ENCODE results near the gene EFCAB11. TPM values are rescaled to one million over a fixed set of nuclear protein-coding genes. Genes with fewer than 3 reads are reported as not detected.

EFCAB11 gene
- polyA plus RNA-seq, 10 donors, result 5.6 to 9.1 (median 7.7) TPM

DNA sequence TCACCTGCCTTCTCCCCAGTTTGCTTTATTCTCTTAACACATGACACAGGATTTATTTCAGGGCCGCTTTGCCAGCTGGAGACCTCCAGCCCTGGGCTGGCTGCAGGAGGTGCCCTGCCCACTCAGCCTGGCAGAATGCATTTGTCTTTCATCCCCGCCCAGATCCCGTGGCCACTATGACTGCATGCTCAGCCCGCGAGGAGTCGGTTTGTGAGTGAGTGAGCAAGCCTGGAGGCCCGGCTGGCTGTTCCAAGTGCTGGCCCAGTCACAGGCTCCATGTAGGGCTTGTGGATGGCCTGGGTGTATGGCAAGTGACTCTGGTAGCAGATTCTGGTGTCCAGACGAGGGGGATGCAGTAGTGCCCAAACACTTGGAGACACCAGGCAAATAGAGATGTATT is 3.3 kb upstream of the EFCAB11 start:
- no peak for DNase-seq

DNA sequence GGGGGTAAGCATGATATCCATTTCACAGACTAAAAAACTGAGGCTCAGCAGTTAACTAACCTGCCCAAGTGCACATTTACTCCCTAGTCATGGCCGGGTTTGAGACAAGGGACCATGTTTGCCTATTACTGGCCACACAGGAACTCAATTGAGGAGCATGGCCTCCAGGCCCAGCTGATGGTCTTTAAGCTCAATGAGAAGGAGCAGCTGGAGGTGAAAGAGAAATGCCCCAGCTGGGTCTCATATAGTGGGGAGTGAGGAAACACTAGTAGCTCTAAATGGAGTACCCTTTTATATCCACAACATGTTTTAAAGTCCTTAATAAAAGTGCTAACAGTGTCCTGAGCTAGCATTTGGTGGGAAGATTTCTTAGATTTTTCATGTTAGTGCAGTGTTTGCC is 2.8 kb upstream of the EFCAB11 start:
- DNase-seq, result peak in 1 of 3 donors; percentile 7

DNA sequence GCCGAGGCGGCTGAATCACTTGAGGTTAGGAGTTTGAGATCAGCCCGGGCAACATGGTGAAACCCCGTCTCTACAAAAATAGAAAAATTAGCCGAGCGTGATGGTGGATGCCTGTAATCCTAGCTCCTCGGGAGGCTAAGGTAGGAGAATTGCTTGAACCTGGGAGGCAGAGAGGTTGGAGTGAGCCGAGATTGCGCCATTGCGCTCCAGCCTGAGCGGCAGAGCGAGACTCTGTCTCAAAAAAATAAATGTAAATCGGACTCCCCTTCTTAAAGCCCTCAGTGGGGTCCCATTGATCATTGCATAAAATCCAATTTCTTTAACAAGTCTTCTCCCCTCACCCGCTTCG is 2.1 kb upstream of the EFCAB11 start:
- DNase-seq, result no peak

DNA sequence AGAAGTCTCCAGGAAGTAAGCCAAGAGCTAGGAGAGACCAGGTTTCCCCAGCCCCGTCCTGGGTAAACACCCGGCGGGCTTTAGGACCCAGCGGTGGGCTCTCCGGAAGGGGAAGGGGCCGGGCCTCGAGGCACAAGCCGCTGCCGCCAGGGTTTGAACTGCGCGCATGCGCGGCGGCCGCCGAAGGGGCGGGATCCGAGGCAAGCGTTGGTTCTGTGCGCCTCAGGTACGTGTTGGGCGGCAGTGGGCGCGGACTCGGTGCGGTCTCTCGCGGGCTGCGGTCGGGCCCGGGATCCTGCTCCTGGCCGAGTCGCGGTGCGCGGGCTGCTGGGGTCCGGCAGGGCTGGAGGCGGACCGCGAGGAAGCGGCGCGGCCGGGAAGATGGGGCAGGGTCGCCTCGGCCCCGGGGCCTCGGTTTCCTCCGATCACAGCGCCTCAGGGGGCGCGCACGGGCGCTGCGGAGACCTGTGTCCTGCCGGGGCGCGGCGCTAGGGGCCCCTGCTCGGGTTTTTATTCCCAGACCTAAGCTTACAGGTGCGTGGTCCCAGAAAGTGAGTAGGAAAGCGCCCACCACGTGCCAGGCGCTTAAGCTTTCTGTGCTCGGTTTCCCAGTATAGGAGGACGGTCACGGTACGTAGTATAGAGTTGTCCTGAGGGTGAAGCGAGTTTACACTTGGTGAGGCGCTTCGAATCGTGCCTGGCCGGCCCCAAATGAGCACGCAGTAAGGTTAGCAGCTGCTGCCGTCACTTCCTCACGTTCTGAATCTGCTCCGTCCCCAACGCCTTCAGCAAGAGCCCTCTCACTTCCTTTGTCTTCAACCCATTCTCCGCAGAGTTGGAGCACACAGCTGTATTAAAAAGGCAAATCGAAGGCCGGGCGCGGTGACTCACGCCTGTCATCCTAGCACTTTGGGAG is 1.5 kb upstream of the EFCAB11 start, which contains the start of gene TDP1:
Gene TDP1, plus strand, starts transcription at position 183 of the 916 bp plus-strand sequence. CDS start 7,188 bp downstream, outside the sequence.
- DNase-seq, result peak; percentile 97 to 98 (median 98)

DNA sequence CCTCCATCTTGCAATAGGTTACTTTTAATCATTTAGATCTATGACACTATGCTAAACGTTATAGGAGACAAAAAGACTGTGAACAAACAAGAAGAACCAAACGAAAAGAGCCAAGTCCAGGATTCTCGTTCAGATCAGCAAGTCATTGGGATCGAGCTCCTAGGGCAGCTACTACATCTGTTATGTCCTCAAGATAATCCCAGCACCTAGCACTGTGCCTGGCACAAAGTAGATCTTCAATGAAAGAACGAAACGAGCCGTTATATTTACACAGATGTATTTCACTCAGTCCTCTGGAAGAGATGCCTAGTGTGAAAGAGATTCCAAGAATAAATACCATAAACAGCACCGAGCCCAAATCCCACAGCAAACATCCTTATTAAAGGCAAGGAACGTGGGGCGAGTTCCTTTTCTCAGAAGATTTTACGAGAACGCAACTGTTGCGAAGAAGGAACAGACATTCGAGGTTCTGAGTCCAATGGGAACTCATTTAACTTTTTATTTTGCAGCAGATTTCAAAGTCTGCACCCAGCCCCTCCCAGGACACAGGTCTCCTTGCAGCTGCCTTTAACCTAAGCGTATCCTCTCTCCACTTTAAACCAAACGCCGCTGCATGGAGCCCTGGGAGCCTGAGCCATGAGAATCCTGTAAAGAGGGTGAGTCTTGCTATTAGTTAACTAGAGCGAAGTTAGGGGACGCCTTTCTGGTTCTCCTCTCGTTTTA is 653 bp upstream of the EFCAB11 start:
- no peak for DNase-seq

DNA sequence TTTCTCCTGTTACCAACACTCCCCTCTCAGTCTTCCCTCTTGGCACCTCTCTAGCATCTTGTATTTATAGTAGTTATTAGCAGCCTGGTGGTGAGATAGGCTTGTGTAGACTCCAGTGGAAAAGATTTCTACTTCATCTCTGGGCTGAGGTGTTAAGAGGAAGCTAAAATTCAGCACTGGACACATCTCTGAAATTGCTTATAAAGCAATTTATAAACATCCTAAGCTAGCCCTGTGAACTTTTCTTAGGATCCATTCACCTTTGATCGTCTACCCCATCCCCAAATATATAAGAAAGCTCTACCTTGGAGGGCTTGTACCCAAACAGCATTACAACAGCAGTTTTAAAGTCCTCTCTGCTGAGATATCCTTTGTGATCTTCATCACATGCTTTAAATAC is 928 bp downstream of the EFCAB11 start:
- DNase-seq, result no peak

DNA sequence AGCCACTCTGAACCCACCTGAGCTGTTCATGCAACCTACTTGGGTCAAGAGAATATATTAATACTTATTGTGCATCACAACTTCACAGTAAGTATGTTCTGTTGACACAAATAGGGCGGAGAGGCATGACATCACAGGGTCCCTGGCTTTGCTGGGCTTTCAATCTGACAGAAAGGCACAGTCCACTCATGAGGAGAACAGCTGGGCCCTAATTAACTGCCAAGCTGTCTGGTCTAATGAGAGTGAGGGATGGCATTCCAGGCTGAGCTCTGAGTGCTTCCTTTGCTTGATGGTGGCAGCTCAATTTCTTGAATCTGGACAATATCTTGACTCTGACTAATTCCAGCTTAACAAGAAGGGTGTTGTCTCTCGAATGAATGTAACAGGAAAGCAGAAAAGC is 2.0 kb downstream of the EFCAB11 start:
- no peak for DNase-seq

DNA sequence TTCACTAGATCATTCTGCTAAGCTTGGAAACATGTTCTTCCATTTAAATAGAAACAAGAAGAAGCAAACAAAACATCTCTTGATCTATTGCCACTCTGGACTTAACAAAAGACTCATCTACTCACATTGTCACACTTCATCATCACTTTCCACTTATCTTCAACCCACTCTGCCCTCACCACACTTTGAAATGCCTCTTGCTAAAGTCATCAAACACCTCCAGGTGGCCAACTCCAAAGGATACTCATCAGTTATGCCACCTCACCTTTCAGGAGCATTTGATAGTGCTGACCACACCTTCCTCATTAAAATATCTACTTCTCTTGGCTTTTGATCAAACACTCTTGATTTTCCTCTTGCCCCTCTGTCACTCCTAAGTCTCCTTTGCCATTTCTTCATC is 7.2 kb downstream of the EFCAB11 start:
- no peak for DNase-seq

DNA sequence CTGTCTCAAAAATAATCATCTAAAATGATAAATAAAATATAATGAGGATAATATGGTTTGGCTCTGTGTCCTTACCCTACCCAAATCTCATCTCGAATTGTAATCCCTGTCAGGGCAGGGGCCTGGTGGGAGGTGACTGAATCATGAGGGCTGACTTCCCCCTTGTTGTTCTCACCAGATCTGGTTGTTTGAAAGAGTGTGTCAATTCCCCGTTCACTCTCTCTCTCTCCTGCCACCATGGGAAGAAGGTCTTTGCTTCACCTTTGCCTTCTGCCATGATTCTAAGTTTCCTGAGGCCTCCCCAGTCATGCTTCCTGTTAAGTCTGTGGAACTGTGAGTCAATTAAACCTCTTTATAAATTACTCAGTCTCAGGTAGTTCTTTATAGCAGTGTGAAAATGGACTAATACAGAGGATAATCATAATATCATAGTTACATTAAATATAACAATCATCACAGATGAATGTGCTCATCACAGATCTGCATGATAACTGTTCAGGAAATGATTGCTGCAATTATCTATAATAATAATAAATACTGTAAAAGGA is 12.6 kb downstream of the EFCAB11 start:
- DNase-seq, result no peak

DNA sequence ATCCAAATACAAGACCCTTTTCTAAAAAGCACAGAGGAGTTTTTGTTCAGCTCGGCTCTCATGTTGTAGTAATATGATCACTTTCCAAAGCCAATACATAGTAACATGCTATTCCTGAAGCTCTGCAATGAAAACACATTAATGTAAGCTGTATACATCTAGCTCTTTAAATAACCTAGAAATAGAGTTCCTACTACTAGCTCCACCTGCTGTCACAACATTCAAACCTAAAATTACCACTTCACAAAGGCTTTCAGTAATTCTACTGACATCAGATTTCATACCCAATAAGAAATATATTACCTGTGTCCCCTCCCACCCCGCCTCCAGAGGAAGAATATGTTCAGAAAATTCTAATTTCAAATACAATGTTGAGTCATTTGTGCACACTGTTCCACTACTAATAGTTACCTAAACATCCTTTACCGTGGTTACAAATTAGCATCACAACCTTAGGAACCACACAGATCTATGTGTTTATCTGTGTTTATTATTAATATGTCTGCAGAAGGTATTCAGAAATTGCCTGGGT is 17.8 kb downstream of the EFCAB11 start:
- no peak for DNase-seq

DNA sequence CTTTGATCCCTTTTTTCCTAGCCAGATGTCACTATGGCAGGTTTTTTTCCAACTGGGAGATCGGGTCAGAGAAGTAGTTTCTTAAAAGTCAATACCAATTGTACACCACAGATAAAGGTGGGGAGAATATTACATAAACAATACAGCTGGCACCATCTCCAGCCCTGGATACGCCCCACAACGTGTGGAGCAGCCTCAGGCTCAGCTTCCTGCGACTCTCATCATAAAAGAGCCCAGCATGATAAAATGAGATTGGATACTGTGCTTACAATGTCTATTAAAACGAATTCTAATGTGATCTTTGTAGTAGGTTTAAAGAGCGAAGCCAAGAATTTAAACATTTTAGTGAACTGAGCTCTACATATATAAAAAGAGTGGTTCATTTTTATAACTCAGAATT is 21.5 kb downstream of the EFCAB11 start:
- DNase-seq, result no peak

DNA sequence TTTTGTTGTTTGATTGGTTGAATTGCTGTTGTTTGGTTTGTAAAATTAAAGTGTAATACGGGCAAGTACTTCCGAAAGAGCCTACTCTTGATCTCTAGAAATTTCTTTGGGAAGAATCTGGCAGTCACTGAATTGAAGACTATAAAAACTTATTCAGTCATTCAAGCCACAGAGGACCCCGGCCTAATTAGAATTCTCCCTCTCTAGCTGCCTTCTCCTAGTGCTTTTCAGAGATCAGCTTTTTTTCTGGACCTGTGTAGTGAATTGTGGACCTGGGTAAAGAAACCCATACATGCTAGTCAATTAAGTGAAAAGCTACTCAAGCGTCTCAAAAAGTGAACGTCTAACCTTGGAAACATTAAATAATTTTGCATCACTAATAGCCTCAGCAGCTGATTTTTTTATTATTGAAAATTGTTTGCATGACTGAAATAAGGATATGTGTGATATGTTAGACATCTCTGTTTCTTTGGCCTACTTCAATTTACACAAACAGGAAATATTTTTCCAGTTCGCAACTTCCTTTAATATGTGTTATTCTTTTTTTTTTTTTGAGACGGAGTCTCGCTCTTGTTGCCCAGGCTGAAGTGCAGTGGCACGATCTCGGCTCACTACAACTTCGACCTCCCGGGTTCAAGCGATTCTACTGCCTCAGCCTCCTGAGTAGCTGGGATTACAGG is 27.2 kb downstream of the EFCAB11 start:
- DNase-seq, result no peak

DNA sequence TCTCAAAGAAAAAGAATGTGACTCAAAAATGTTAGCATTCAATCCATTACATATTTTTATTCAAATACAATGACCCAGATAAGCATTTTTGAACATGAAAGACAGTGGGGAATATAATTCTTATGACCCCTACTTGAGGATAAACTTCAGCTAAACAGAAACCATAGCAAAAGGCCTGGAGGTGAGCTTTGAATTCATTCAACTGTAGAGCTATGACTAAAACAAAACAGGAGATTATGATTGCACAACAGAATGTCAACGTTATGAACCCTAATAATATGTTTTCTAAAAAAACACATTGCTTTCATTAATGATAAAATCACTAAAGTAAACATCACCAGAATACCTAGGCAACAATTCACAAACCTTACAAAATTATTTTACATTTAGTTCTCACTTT is 27.8 kb downstream of the EFCAB11 start:
- DNase-seq, result no peak

DNA sequence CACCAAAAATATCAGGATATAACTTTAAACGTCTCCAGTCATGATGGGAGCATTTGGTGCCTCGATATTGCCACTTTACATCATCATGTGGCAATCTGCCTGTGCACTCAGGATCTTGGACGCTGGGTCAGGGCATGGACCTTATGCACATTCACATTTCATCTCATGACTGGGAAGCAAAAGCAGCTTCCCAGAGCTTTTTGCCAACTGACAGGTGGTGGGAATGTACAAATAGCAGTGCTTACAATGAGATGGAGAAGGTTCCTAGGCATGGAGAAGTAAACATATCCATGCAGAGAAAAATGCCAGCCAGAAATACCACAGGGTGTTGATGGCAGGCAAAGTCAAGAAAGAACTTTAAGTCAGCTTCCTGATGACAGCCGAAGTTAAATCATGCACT is 30.3 kb downstream of the EFCAB11 start:
- DNase-seq, result no peak

DNA sequence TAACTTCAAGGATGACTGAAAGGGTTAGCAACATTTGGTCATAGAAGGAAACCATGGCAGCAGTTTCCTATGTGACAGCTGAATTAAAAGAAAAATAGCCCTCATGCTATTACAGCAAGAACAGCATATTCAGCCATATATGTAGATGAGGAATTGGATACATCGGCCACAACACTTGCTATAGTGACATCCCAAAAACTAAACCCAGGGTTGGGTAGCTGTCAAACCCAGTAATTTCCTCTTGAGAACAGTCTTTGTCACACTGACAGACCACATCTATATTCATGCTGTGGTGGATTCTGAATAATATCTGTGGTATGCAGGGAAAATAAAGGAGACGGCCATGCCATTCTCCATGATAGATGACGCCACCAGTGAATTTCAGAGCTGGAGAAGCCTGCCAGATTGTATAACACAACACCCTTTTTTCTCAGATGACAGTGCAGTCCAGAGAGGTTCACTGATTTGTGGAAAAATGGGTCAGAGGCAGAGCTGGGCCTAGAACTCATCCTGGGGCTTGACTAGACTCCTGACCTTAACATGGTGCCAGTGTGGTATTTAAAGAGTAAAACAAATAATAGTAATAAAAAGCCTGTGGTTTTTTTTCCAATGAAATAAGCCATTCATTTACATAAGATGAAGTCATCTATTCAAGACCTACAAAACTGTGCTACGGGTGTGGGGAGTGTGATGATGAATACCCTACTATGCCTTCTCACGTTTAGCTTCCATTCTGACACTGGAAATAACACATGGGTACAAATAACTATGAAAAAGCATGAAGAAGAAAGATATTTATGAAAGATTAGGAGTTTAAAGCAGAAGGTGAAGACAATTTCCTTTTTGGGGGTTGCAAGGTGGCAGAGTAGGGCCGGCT is 32.3 kb downstream of the EFCAB11 start:
- DNase-seq, result peak in 1 of 3 donors; percentile 86

DNA sequence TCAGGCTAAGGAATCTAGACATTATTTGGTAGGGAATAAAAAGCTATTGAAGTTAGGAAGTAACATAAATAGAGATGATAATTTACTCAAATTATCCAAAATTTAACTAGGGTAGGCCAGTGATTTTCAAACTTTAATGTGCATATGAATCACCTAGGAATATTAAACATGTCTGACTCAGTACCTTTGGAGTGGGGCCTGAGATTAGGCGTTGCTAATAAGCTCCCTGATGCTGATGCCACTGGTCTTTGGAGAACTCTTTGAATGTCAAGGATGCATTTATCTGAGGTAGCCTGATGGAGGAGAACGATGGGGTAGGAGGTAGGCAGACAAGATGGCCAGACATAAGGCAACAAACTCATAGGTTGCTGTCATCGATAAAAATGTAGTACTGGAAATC is 33.2 kb downstream of the EFCAB11 start:
- DNase-seq, result no peak

DNA sequence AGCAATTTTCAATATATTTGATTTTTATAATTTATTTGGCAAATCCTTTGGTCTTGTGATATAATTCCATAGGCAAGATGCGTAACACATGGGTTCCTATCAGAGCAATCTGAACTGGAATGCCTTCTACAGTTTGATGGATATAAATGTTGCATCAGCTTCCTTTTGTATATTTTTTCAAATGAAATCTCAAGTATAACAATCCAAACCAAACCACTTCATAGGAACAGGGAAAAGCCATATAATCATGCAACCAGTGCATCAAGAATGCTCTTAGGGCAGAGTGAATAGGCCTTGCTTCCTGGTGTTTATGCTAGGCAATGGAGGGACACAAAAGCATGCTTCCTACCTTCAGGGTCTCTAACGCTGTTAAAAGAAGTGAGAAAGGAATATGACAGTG is 34.5 kb downstream of the EFCAB11 start:
- no peak for DNase-seq

DNA sequence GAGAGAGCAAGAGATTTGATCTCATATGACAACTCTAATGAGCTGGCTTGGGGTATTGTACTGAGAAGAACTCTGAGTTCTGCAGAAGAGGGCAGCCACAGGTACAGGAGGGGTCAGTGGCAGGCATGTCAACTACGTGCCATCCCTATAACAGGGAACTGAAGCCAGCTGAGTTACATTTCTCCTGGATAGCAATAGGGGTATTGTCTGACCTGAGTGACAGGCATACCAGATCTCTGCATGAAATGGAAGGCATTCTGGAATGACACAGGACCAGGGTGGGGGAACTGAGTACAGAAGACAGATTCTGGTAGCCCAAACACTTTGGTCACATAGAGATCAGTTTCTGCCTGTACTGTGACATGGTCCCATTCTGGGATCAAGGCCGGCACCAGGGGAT is 35.8 kb downstream of the EFCAB11 start:
- DNase-seq, result no peak

DNA sequence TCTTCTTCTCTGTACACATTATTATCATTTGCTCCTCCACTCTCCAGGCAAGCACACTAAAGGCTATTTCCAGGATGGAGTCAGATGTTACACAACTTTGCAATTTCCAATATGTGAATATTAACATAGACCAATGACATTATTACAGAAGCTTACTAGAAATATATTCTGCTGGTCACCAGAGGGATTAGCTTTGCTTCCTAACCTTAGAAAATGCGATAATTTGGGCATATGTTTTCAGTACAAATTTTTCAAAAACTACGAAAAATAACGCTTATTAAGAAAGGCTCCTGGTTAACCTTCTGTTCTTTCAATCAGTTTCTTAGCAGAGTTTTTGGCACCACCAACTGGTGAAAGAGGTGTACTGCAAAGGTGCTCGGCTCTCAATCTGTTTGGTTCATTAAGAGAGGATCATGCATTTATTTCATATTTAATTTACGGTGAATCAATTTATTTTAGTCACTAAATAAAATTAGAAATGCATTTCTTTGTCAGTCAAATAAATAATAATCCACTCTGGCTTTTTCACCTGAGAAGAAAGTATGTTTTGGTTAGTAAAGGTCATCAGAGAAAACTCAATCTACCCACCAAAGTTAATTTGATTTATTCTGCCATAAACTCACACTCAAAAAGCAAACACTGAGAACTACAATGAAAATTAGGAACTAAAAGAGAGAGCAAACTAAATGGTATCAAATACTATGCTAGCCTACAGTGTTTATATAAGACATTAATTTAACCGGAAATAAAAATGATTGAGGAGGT is 39.2 kb downstream of the EFCAB11 start:
- DNase-seq, result peak; percentile 70 to 88 (median 79)

DNA sequence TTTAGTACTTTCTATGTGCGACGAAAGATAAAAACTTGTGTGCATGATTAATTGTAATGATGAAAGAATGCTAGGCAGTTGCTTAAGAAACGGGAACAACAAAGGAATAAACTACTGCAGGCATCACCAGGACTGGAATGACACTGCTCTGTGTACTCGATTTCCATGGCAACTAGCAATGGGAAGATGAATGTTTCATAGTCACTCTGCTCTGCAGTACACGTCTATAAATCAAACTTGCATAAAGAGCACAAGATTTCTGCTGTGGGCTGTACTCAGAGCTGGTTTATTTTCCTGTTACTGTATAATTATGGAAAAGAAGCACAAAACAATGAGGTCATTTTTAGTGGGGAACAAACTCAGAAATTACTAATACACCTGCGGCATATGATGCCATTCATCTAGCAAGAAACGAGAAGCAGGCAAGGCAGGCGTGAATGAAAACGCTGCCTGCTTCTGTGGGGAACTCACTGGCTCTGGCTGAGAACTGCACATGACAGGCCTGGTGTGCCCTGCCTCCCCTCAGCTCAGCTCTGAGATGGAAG is 41.8 kb downstream of the EFCAB11 start:
- peak; percentile 82 to 97 (median 92) for DNase-seq

Measured in muscle of back (tissue), 11 donors.